Stomach (tissue), 4 donors: Measurements from ENCODE around the gene CCNI.

Experiments
- CTCF ChIP-seq, 7 experiments: fragments of 450-650 bp in 4 of 7; fragments of 200-600 bp in 3 of 7; sonication (generic) in 3 of 7; IDR thresholded peaks; one replicate each; pipeline ENCODE4 v1.5.1; 2016 to 2019; ENCODE audit warnings: antibody characterized with exemption in 7 of 7, control low read depth in 2 of 7, mild to moderate bottlenecking in 1 of 7
- EP300 ChIP-seq: sonication (generic); formaldehyde crosslinking; IDR thresholded peaks from one replicate; pipeline ENCODE4 v1.6.1; 2017; ENCODE audit warnings: antibody characterized with exemption
- POLR2A ChIP-seq, 4 donors: fragments of 450-650 bp; IDR thresholded peaks; one replicate each; pipeline ENCODE4 v1.6.1; 2016; ENCODE audit warnings: antibody characterized with exemption in 4 of 4, control low read depth in 2 of 4, mild to moderate bottlenecking in 1 of 4, moderate library complexity in 1 of 4
- POLR2AphosphoS5 ChIP-seq, 3 donors: sonication (generic); formaldehyde crosslinking; IDR thresholded peaks; one replicate each; pipeline ENCODE4 v1.6.1; 2016; ENCODE audit warnings: antibody characterized with exemption in 3 of 3

GRCh38 chr4:77082886-77083608, 7.3 kb upstream of the CCNI start:
- TF ChIP-seq CTCF (IDR thresholded peaks at IDR 0.05): no peak
- no peak for TF ChIP-seq POLR2A (IDR thresholded peaks at IDR 0.05)
- TF ChIP-seq EP300: no peak
- no peak for TF ChIP-seq POLR2AphosphoS5 (IDR thresholded peaks at IDR 0.05)
